Karpas-422 (cell line): ENCODE data around the gene DESI2. TPM values are rescaled to one million over a fixed set of nuclear protein-coding genes. Genes with fewer than 3 reads are reported as not detected.

ENCODE experiments used
- small RNA-seq: library from RNA; depleted of rRNA; stranded (forward); fragments of <200 nt; gene quantifications from one replicate; pipeline ENCODE3, GENCODE V24; 2014
- total RNA-seq: library from RNA; depleted of rRNA; stranded (reverse); fragments of >200 nt; shearing (Covaris generic); gene quantifications from 2 replicates; pipeline ENCODE4 v1.2.3, GENCODE V29; 2014; ENCODE audit warnings: low replicate concordance; rRNA removed

Gene DESI2
- total RNA-seq, 1 experiment from 2014 or later = 62.6 TPM

Small RNA genes within 50 kb of the gene (small RNA-seq; reads per million reads assigned to genes)
- gene AL451007.1 = not detected

Other genes starting within 250 kb of the DESI2 start
- gene ADSS2, start 201.2 kb upstream of the DESI2 start, total RNA-seq = 50.2 and 50.9 TPM in 2 replicates
- gene CATSPERE, start 191.9 kb upstream of the DESI2 start, total RNA-seq = 0.26 TPM in 1 of 2 replicates, not detected in the other
- gene COX20, start 182.5 kb downstream of the DESI2 start, total RNA-seq = 24.1 and 52.4 TPM in 2 replicates
- gene HNRNPU, start 211.4 kb downstream of the DESI2 start, total RNA-seq = 224 and 343 TPM in 2 replicates